ENCODE results near the gene XRRA1.
"Not testable (repeated sequence)": the region's sequence is repeated elsewhere in the genome, so short reads cannot be mapped to it uniquely, and the experiment has no call there.

Gene XRRA1

DNA sequence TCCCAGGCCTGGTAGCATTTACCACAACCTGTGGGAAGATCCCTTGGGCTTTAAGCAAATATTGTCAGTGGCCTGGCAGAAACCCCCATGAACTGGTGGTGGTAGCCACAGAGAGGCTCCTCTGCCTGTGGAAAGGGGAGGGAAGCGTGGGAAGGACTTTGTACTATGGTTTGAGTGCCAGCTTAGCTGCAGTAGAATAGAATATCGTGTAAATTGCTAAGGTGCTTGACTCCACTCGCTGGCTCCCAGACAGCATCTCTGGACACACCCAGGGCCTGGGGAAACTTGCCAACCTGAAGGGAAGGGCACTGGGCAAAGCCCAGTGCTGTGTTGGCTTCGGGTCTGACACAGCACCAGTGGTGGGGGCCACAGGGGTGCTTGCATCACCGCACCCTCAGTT, 52.6 kb downstream of the XRRA1 start:
- no peak for DNase-seq (ENCODE audit: low read depth in 2 of 2)

DNA sequence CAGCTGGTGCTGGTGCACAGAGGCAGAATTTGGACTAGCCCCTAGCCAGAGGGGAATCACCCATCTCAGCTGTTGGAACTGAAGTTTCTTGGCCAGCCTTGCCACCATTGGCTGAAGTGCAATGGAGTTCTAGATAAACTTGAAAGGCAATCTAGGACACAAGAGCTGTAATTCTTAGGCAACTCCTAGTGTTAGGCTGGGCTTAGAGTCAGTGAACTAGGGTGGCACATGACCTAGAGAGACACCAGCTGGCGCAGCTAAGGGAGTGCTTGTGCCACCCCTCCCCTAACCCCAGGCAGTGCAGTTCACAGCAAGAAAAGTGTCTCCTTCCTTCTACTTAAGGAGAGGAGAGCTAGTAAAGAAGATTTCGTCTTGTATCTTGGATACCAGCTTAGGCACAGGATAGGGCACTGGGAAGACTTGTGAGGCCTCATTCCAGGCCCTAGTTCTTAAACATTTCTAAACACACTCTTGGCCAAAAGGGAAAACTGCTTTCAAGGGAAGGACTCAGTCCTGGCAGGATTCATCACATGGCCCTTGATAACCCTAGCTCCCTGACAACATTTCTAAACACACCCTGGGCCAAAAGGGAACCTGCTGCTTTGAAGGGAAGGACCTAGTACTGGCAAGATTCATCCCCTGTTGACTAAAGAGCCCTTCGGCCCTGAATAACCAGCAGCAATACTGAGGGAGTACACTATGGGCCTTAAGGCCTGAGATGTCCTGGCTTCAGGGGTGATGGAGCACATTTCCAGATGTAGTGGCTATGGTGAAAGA, 53.4 kb downstream of the XRRA1 start:
- no peak for DNase-seq (ENCODE audit: low read depth in 2 of 2)

DNA sequence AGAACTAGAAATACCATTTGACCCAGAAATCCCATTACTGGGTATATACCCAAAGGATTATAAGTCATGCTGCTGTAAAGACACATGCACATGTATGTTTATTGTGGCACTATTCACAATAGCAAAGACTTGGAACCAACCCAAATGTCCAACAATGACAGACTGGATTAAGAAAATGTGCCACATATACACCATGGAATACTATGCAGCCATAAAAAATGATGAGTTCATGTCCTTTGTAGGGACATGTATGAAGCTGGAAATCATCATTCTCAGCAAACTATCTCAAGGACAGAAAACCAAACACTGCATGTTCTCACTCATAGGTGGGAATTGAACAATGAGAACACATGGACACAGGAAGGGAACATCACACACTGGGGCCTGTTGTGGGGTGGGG, 55.9 kb downstream of the XRRA1 start:
- DNase-seq (ENCODE audit: low read depth in 2 of 2): not testable (repeated sequence)

DNA sequence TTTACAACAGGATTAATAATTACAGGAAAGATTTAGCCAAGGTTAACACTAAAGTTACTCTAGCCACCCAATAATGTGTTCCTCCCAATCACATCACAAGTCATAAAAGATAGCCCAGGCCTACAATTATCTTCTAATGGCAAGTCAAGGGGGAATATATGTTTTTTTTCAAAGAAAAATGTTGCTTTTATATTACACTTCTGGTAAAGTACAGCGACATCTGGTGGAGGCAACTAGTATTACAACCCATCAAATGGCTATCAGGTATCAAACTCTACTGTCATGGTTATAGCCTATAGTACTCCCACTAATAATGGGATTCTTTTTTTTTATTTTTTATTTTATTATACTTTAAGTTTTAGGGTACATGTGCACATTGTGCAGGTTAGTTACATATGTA, 71.8 kb downstream of the XRRA1 start:
- no peak for DNase-seq (ENCODE audit: low read depth in 2 of 2)

DNA sequence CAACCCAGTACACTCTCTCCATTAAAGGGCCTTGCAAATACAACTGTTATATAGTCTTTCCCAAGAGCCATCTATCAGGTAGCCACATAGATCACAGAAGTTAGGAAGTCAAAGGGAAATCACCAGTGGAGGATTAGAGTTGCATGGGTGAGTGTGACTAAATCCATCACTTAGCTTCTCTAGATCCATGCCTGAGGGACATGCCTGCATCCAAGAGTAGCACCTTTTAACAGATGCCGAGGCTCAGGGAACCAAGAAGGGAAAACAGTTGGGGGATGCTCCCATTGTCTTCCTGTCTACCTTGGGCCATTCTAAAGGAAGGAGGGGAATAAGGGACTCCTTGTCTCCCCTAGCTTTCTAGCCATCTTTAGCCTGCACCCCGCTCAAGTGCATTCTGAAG, 77.9 kb downstream of the XRRA1 start:
- DNase-seq (ENCODE audit: low read depth in 2 of 2): no peak

DNA sequence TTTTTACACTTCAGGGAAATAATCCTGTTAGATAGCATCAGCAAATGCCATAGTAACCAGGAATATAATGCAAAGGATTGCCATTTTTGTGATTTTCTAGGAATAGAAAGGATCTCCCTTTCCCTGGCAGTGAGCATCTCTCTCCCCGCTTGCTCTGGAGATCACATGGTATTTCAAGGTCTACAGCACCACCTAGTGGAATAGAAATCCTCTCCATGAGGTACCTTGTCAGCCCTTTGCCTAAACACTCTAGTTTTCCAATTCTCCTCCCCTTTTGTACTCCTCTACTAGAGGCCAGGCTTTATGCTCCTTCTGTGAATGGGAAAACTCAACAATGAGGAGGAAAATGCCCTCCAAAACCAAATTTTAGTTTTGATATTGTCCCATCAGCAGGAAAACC, 78.4 kb downstream of the XRRA1 start:
- DNase-seq (ENCODE audit: low read depth in 2 of 2): no peak

DNA sequence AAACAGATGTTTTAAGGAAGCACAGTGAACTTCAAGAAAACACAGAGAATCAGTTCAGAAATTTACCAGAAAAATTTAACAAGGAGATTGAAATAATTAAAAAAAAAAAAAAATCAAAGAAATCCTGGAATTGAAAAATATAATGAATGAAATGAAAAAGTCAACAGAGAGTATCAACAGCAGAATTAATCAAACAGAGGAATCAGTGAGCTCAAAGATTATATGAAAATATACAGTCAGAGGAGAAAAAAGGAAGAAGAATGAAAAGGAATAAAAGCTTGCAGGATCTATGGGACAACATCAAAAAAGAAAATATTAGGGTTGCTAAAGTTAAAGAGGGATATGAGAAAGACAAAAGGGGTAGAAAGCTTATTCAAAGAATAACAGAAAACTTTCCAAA, 82.3 kb downstream of the XRRA1 start:
- DNase-seq (ENCODE audit: low read depth in 2 of 2): no peak

DNA sequence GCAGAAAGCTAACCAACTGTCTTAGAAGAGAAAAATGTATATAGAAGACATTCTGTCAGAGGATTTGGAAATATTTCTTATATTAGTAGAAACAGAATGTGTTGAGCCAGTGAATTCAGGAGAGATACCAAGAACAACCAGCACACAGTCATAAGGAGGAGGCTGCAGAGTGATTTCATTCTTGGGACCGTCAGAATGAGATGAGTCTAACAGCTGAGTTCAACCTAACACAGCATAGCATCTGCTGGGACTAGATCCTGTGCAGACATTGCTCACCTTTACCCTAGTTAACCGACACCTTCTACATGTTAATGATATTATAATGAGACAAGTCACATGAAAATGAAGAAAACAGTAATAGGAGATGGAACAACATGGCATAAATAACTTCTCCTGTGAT, 85.5 kb downstream of the XRRA1 start:
- DNase-seq (ENCODE audit: low read depth in 2 of 2): no peak

DNA sequence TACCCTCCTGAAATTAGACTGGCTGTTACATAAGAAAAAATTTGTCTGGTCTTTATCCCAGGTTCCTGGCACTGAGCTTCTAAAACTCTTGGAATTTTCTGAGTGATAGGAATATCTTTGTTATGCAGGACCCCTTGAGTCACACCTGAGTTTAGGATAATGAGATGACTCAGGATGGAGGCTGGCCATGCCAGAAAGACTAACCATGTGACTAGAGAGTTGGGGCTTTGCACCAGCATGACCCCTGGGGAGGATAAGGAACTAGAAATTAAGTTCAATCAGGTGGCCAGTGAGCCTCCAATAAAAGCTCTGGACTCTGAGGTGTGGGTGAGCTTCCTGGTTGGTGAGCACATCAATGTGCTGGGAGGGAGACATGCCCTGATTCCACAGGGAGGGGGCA, 88.1 kb downstream of the XRRA1 start:
- DNase-seq (ENCODE audit: low read depth in 2 of 2): no peak

DNA sequence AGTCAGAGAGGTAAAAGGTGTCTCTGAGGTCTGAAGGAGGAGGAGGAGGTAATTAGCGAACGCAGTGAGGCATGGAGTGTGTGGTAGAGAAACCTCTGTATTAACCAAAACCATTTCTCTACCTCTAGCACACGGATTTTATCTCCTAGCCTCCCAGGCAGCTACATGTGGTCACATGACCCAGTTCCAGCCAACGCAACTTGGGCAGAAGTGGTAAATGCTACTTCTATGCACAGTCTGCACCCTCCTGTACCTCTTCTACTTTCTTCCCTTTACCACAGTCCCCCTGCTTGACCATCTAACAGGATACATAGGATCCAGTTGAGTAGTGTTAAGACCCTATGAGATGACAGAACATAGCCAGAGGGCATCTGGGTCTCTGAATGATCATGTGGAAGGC, 95.7 kb downstream of the XRRA1 start:
- no peak for DNase-seq (ENCODE audit: low read depth in 2 of 2)

DNA sequence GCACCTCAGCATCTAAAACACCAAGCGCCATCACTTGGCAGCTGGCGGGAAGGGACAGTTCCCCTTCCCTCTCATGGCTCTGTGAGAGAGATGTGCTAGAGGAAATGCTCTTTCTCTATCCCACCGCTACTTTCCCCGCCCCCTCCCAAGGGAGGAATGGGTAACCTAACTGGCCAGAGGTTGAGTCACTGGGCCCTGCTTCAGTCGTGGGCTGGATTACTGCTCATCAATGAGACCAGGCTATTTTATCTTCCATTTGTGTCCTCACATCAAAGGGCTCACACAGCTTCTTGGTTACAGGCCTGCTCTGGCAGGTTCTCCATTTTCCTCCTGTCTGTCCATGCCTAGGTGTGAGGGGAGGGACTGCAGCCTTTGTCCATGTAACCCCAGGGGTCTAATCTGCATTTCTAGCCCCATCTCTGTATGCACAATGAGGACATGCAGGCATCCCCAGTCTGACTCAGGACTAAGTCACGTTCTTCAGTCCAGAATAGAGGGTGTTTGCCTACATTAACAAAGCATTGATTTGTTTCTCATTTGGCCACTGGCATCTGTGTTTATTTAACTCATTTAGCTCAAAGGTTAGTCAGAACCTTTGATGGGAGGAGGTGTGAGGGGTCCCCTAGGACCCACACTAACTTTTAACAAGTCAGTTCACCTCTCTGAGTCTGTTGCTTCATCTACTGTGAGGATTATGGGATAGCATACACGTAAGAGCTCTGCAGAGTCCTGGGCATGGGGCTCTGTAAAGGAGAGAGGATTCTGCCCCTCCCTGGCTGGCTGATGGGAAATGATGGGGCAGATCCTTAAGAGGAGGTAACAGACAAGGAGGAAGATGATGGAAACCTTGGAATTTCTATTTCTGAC, 99.1 kb downstream of the XRRA1 start:
- no peak for DNase-seq (ENCODE audit: low read depth in 2 of 2)

DNA sequence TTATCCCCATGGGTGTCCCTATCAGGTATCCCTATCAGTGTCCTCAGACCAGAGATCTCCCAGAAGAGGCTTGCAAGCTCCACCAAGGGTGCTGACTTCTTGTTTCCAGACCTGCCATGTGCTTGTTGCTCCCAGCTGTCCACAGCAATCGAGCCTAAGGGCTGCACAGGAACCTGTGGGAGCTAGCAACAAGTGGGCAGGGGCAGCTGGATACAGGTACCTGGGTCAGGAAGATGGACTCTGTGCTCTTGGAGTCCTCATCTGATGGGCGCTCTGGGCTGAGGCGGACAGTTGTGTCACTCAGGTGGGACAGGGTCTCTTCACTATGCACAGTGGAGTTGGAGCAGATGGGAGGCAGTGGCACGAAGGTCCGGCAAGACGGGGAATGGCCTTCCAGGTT, 101.0 kb downstream of the XRRA1 start:
- DNase-seq (ENCODE audit: low read depth in 2 of 2): no peak

DNA sequence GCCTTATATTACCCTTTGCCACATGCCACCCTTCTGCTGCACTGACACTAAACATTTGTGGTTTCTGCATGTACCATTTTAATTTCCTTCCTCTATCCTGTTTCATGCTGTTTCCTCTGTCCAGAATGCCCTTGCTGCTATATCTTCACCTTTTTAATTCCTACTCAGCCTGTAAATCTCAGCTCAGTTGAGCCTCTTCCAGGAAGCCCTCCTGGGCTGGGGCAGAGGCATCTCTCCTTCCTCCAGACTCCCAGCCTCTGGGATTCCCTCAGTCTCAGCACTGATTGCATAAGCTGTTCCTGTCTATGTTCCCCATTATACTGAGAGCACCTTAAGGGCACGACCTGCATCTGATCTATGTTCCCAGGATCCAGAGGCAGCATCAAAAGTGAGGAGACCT, 101.5 kb downstream of the XRRA1 start:
- DNase-seq (ENCODE audit: low read depth in 2 of 2): no peak

DNA sequence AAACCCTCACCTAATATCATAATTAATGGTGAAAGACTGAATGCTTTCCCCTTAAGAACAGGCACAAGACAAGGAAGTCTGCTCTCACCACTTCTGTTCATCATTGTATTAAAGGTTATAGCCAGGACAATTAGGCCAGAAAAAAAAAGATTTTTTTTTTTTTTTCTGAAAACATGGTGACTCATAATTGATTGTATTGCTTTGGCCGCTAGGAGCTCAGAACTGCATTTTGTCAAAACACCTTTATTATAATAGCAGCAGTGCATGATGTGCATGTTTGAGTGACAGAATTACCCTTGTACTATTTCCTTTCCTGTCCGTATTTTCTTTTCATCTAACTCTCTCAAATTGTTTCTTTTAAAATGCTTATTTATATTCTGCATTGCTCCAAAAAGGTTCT, 102.1 kb downstream of the XRRA1 start:
- no peak for DNase-seq (ENCODE audit: low read depth in 2 of 2)

DNA sequence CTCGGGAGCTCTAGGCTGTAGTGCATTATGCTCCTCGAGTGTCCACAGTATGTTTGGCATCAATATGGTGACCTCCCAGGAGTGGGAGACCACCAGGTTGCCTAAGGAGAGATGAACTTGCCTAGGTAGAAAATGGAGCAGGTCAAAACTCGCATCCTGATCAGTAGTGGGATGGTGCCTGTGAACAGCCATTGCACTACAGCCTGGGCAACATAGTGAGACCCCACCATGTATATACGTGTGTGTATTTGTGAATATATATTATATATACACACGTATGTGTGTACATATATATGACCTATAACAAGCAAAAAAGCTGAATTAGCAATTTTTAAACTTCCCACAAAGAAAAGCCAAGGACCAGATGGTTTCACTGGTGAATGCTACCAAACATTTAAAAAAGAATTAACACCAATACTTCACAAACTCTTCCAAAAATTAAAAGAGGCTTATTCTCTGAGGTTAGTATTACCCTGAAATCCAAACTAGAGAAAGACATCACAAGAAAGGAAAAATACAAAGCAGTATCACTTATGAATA, 102.8 kb downstream of the XRRA1 start:
- no peak for DNase-seq (ENCODE audit: low read depth in 2 of 2)

DNA sequence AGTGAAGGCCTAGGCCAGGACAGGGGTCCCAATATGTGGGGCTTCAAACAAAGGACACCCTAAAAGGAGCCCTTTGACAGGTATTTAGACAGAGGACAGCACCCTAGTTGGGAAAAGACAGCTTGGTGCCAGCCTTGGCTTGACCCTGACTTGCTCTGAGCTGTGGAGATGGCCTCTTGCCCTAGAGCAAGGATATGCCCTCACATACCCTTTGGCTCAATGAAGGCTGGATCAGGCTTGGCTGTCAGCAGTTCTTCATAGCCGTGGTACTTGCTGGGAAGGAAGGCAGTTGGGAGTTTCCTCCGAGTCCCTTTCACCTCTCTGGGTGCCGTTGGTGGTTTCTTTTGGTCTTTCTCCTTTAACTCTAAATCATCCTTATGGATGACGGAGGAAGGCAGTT, 104.0 kb downstream of the XRRA1 start:
- DNase-seq (ENCODE audit: low read depth in 2 of 2): no peak

DNA sequence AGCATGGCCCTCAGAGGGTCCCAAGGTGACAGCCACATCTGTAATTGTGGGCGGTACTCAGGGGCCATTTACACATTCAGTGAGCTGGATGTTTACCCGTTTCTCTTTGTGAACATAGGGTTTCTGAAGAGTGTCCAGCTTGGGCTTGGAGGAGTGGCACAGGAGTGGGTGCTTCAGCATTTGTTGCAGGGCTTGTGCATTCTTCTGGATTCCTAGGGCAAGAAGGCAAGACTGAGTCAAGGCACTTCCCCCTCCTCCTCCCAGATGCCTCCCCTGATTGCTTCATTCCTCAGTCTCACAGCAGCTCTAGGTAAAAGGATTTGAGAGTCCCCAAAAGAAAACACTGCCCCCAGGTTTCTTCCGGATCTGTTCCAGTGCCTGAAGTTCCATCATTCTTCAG, 104.8 kb downstream of the XRRA1 start:
- no peak for DNase-seq (ENCODE audit: low read depth in 2 of 2)

DNA sequence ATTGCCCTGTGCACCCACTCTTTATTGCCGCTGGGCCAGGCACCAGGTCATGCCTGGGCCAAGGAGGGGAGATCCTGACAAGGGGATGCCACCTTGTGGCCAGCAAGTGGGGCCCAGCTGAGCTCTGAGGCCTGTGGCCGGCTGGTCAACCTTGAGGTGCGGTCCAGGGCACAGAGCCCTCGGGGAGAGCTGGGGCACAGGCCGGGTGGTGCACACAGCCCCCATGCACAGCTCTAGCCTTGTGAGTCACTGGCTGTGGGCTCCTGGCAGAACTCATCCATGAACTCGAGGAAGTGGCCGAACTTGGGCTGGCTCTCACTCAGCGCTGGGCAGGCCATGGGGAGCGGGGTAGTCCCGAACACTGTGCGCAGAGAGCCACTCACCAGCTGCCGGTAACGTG, 105.9 kb downstream of the XRRA1 start:
- no peak for DNase-seq (ENCODE audit: low read depth in 2 of 2)

DNA sequence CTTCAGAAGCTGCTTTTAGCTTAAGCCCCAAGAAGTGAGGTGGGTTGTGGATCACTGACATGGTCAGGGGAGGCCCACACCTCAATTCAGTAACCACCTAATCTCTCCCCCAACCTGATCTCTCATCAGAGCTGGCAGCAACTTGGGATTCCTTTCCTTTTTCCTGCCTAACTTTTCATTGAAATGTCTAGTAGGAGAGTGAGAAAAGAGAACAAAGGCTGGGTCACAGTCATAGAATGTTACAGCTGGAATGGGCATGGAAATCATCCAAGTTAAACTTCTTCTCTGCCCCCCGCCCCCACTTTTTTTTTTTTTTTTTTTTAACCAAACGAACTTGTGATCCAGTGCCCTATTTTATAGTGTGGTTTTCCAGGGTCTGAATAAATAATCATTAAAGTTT, 108.4 kb downstream of the XRRA1 start:
- no peak for DNase-seq (ENCODE audit: low read depth in 2 of 2)

DNA sequence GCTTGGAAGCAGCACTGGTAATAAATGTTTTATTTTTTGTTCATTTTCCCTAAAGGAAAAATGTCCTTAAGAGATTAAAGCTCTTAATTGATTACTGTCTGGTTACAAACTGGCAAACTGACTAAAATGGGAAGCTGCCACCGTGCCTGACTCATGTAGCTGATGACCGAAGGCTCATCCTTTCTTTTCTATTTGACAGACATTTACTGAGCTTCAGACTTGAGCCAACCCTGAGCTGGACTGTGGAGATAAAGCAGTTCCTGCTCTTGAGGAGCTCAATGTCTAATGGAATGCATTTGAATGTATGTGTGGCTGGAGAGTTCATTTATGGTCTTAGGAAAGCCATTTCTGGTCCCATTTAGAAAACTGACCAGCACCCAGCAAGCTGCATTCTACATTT, 108.9 kb downstream of the XRRA1 start:
- no peak for DNase-seq (ENCODE audit: low read depth in 2 of 2)

DNA sequence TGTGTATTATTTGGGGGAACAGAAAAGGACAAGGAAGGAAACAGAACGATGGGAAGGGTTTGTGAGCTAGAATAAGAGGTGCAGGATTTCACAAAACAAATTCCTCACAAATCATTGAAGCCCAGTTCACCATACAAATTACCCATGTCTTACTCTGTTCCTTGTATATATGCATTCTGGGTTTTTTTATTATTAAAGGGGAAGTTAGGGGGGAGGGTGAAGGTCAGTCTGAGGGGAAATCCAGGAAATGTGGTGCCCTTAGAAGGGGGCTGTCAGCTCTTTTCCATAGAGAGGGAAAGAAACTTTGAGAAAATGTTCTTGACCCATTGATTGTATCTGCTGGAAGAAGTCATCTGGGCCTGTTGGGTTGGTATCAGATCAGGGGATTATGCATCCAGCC, 109.4 kb downstream of the XRRA1 start:
- DNase-seq (ENCODE audit: low read depth in 2 of 2): no peak

DNA sequence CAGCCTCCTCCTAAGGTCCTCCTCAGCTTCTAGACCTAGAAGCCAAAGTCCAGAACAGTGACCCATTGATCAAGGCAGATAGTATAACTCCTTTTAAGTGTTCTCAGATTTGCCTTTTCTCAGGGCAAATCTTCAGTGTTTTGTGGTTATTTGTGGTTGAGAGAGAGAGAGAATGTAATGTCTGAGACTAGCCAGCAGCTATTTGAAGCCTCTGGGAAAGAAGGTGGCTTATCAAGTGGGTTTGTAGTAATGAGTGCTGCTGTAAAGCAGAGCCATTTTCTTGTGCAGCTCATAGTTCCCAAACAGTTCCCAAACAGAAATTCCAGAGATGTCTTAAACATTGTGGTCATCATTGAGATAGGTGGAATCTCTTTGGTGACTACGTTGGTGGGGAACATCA, 110.7 kb downstream of the XRRA1 start:
- DNase-seq (ENCODE audit: low read depth in 2 of 2): no peak

DNA sequence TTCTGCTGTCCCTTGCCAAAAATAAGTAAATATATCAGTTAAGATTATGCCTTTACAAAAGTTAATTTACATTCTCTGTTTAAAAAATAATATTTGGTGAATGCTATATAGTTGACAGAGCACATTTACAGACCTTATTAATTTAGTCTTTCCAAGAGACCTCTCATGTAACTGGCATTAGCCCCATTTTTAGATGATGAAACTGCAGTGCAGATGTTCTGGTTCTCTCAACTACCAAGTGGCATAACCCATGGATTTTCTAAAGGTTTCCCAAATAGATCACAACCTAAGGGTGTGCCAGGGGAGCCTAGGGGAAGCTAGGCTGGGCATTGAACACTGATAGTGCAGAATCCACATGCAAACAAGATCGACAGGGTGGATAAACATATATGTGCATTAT, 111.7 kb downstream of the XRRA1 start:
- no peak for DNase-seq (ENCODE audit: low read depth in 2 of 2)
